Stimulated activated CD8-positive, alpha-beta memory T cell treated with anti-CD3 and anti-CD28 coated beads, Interleukin-2, amount 100 ng/mL, for 1 hour (primary cell): ENCODE data around the gene SSX7.
"Not testable (repeated sequence)": the region's sequence is repeated elsewhere in the genome, so short reads cannot be mapped to it uniquely, and the experiment has no call there.

Experiments
- DNase-seq, 2 donors: peaks; one replicate each; pipeline ENCODE4 v3.0.0-alpha.2; 2020; ENCODE audit warnings: low read depth in 2 of 2

Gene SSX7

DNA sequence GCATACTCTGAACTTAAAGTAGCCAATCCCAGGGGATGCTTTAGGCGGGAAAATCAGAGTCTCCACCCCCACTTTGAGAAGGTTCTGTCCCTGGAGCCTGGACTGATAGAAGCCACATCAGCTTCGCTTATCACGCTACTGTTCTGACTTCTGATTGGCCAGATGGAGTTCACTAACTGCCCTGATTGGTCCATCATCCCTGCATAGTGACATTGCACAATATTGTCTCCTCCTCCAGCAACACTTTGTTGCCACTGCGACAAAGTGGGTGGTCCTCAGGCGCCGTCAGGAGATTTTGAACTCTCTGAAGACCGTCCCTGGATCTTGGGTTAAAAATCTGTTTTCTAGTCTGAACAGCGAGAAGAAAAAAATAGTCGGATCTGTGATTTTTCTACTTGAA, at the start of gene SSX7:
TSS of gene SSX7 (minus strand) at position 101 of the 400 bp plus-strand sequence. CDS start 1,428 bp downstream, outside the sequence.
- DNase-seq = not testable (repeated sequence)

DNA sequence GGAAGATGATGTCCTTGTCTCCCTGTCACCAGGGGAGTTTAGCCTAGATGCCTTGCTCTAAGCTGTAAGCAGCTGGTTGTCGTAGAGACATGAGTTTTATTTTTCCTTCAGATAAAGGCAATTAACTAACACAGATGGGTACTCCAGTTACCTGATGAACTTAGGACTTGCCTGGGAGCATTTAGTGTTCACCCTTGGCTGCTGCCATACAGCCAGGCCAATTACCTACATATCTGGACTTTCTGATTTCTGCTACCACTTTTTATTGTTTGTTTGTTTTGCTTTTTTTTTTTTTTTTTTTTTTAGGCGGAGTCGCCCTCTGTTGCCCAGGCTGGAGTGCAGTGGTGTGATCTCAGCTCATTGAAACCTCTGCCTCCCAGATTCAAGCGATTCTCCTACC, 37.3 kb upstream of the SSX7 start:
- not testable (repeated sequence) for DNase-seq

DNA sequence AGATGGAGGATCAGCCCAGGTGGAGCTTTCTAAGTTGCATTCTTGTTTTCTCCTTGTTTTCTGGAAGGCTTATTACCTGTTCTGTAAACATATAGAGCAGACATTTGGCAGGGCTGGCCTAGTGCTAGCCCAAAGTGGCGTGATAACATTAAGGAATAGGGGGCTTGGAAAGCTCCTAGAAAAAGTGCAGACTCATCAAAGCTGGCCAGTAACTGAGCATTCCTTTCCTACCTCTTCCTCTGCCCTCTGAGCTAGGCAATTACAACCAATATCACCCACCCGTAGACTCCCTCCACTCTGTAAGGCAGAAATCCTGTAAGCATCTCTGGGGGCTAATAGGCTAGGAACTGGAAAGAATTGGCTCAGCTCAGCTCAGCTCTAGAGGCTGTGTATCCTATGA, 7.5 kb upstream of the SSX7 start:
- DNase-seq = not testable (repeated sequence)

- not testable (repeated sequence) for DNase-seq
Measured at GRCh38 chrX:52655475-52655874, 775 bp upstream of the SSX7 start.

DNA sequence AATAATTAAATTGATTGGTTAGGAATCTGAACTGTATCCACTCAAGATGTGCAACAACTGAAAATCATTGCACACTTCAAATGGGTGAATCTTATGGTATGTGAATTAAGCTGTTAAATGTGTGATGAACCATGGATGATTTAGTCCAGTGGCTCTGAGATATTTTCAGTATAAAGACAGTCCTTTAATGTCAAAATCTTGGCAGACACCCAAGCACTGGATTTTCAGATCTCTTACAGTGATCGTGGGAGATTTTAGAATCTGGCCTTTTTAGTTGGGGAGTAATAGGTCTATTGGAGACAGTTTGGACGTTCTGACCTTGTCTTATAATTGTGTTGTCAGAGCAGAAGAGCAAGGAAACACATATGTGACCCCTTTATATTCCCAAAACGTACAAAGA, 4.0 kb downstream of the SSX7 start:
- DNase-seq = not testable (repeated sequence)

DNA sequence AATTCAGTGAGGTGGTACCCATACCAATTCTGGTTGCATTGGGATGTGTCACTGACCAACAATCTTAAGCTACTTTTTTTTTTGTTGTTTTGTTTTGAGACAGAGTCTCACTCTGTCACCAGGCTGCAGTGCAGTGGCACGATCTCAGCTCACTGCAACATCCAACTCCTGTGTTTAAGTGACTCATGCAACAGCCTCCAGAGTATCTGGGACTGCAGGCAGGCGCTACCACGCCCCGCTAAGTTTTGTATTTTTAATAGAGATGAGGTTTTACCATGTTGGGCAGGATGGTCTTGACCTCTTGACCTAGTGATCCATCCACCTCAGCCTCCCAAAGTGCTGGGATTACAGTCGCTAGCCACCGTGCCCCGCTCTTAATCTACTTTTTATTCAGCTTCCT, 5.7 kb downstream of the SSX7 start:
- DNase-seq = not testable (repeated sequence)

- DNase-seq = not testable (repeated sequence)
Measured at GRCh38 chrX:52628483-52628882, 26.2 kb downstream of the SSX7 start.

- DNase-seq = not testable (repeated sequence)
Measured at GRCh38 chrX:52620661-52621060, 34.0 kb downstream of the SSX7 start.

GRCh38 chrX:52608961-52609360, 45.7 kb downstream of the SSX7 start:
- no peak for DNase-seq

DNA sequence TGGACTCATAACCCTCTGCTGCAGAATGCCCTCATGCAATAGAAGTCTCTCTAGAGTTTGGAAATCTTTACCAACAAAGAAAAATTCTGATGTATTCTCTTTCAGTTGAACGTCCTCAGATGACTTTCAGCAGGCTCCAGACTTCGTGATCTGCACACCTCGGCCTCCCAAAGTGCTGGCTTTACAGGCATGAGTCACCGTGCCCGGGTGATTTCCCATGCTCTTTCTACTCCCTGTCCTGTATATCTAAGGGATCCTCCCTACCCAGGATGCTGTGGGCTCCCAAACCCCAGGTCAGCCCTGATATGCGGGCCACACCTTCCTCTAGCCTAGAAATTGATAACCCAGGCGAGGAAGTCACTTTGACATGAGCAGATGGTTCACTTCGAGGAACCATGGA, 51.5 kb downstream of the SSX7 start:
- not testable (repeated sequence) for DNase-seq

GRCh38 chrX:52598886-52599285, 55.8 kb downstream of the SSX7 start:
- no peak for DNase-seq

GRCh38 chrX:52594658-52595057, 60.0 kb downstream of the SSX7 start:
- DNase-seq = no peak
